HUES64 (cell line): ENCODE measurements around the gene PRPS1.

Source experiments
- H3K27ac ChIP-seq: 2 replicates; pipeline ENCODE4 v1.7.0; 2013; ENCODE audit warnings: low read depth, low read length, inconsistent platforms
- H3K27me3 ChIP-seq: 2 replicates; pipeline ENCODE4 v1.6.1; 2013; ENCODE audit warnings: mild to moderate bottlenecking, low read length; ENCODE audit not compliant: insufficient read depth
- H3K36me3 ChIP-seq: 2 replicates; pipeline ENCODE4 v1.6.1; 2013; ENCODE audit warnings: mild to moderate bottlenecking, low read length; ENCODE audit not compliant: insufficient read depth
- H3K4me1 ChIP-seq: 2 replicates; pipeline ENCODE4 v1.6.1; 2013; ENCODE audit warnings: mild to moderate bottlenecking, low read length, moderate library complexity; ENCODE audit not compliant: insufficient read depth
- H3K4me3 ChIP-seq: 2 replicates; pipeline ENCODE4 v1.5.1; 2013; ENCODE audit warnings: mild to moderate bottlenecking, low read length, moderate library complexity
- H3K9ac ChIP-seq: 2 replicates; pipeline ENCODE4 v1.6.1; 2013; ENCODE audit warnings: mild to moderate bottlenecking, low read depth, low read length
- H3K9me3 ChIP-seq: 2 replicates; pipeline ENCODE4 v1.6.1; 2013; ENCODE audit warnings: low read depth, low read length; ENCODE audit not compliant: insufficient read depth
- WGBS: fragments of 150-250, 120-280 bp; methylation state at CpG from one replicate; pipeline ENCODE4 v1.1.7; 2013; ENCODE audit warnings: missing lambda C conversion rate; 5-methylcytosine and 5-hydroxymethylcytosine counted together

The PRPS1 gene

DNA sequence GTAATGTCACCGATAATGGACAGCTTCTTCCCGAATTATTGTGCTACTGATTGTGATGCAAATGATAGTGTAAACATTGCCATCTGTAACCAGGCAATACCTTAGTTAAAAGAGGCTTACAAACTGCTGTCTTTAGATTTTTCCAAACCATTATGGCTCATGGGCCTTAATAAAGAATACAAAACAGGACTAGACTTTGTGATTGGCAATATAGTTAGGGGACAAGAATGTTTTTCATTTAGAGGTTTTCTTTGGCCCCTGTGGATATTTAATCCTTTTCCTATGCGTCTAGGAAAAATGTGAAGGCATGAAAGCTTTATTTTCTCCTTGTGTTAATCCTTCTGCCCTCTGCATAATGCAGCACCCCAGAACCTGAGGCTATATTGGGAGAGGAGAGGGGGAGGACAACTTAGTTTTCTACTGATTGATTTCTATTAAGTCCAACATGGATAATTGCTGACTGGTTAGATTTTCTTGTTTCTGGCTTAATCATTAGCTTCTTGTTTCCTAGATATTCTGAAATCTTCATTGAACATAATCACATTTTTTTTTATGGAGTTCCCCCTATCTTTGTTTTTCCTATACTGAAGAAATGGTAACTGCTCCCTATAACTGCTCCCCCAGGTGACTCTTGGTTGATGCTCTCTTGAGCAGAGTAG lies 1.9 kb downstream of the PRPS1 start:
- Histone ChIP-seq H3K27ac (no peak overlapping the region), H3K4me3 (peak overlapping the region; percentile 97), H3K9ac (peak overlapping the region; percentile 93; the same call in 1 of the 2 replicates), H3K27me3 (no peaks in the 10 kb centered on the region), H3K9me3 (no peaks in the 10 kb centered on the region), H3K4me1 (no peaks in the 10 kb centered on the region), H3K36me3 (no peaks in the 10 kb centered on the region; the same call in 1 of the 2 replicates)
- WGBS = 15% methylated on average over 3 of the region's 3 CpGs

DNA sequence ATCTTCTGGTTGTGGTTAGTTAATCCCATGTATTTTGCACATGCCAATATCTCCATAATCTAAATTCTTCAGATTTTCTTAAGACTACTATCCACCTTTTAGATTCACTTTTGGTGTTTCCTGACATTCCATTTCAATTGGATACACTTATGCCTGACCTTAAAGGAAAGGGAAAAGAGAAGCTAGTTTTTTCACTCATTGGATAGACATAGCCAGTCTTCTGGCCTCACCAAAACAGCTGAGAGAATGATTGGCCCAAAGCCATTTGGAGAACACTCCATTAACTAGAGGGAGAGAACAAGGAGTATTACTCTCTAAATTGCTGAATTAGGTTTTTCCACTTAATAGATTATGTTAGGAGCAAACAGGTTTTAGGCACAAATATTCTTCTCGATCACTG lies 4.0 kb downstream of the PRPS1 start:
- no peak overlapping the region for H3K4me3 ChIP-seq
- 100% methylated on average over 1 of the region's 1 CpG for WGBS

DNA sequence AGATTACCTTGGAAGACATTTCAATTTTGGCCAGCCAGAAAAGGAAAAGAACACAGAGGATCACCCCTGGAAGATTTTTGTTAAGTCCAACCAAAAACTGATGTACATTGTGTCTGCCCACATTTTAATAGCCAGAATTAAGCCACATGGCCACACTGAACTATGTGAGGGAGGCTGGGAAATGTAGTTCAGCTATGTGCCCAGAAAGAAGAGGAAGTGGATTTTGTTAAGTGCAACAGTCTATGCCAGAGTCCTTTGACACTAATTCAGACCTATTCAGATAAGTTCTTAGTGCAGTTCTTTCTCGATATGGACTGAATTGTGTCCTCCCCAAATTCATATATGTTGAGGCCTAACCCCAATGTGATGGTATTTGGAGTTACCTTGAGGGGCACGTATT lies 18.4 kb downstream of the PRPS1 start:
- H3K4me1 ChIP-seq = no peaks in the 10 kb centered on the region
- H3K9ac ChIP-seq = no peak overlapping the region
- no peak overlapping the region for H3K4me3 ChIP-seq
- H3K27me3 ChIP-seq = no peaks in the 10 kb centered on the region
- H3K27ac ChIP-seq = no peak overlapping the region
- no peaks in the 10 kb centered on the region for H3K9me3 ChIP-seq
- H3K36me3 ChIP-seq = peaks cover 76% of the 10 kb centered on the region
- 100% methylated on average over 2 of the region's 2 CpGs for WGBS

More for the DNA sequence above, 4.0 kb downstream of the PRPS1 start:
- Histone ChIP-seq H3K27me3 (no peaks in the 10 kb centered on the region), H3K27ac (no peak overlapping the region), H3K9me3 (no peaks in the 10 kb centered on the region), H3K9ac (no peak overlapping the region), H3K4me1 (no peaks in the 10 kb centered on the region), H3K36me3 (no peaks in the 10 kb centered on the region; the same call in 1 of the 2 replicates)

DNA sequence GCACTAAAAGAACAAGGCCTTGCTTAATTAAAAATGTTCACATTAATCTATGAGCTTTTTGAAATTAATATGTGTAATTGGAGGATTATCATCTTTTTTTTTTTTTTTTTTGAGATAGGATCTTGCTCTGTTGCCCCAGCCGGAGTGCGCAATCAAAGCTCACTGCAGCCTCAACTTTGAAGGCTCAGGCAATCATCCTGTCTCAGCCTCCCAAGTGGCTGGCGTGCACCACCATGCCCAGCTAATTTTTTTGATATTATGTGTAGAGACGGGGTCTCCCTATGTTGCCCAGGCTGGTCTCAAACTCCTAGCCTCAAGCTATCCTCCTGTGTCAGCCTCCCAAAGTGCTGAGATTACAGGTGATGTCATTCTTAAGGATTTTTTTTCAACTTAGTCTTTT lies 20.0 kb downstream of the PRPS1 start:
- Histone ChIP-seq H3K9ac (no peak overlapping the region), H3K27me3 (no peaks in the 10 kb centered on the region), H3K4me1 (no peaks in the 10 kb centered on the region), H3K9me3 (no peaks in the 10 kb centered on the region), H3K27ac (no peak overlapping the region), H3K36me3 (peaks cover 62% of the 10 kb centered on the region), H3K4me3 (no peak overlapping the region)
- 94% methylated on average over 2 of the region's 4 CpGs for WGBS

DNA sequence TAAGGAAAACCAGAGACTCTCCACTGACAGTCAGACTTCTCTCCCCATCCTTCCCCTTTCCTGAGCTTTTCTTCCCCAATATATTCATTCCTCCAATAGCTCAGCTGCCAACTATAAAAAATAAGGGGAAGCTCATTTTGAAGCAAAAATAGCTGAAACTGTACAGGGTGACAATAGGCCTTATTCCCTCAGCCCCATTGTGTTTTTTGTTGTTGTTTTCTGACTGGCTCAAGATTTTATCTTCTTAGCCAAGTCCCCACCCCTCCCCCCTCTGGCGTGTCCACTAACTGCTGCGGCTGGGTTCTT lies 26.2 kb downstream of the PRPS1 start:
- Histone ChIP-seq H3K9me3 (no peaks in the 10 kb centered on the region), H3K27ac (no peak overlapping the region; the same call in 1 of the 2 replicates), H3K27me3 (no peaks in the 10 kb centered on the region), H3K9ac (no peak overlapping the region), H3K4me1 (no peaks in the 10 kb centered on the region), H3K36me3 (peaks cover 16% of the 10 kb centered on the region), H3K4me3 (peak overlapping the region; percentile 28; the same call in 1 of the 2 replicates)
- WGBS = 53% methylated on average over 2 of the region's 2 CpGs

DNA sequence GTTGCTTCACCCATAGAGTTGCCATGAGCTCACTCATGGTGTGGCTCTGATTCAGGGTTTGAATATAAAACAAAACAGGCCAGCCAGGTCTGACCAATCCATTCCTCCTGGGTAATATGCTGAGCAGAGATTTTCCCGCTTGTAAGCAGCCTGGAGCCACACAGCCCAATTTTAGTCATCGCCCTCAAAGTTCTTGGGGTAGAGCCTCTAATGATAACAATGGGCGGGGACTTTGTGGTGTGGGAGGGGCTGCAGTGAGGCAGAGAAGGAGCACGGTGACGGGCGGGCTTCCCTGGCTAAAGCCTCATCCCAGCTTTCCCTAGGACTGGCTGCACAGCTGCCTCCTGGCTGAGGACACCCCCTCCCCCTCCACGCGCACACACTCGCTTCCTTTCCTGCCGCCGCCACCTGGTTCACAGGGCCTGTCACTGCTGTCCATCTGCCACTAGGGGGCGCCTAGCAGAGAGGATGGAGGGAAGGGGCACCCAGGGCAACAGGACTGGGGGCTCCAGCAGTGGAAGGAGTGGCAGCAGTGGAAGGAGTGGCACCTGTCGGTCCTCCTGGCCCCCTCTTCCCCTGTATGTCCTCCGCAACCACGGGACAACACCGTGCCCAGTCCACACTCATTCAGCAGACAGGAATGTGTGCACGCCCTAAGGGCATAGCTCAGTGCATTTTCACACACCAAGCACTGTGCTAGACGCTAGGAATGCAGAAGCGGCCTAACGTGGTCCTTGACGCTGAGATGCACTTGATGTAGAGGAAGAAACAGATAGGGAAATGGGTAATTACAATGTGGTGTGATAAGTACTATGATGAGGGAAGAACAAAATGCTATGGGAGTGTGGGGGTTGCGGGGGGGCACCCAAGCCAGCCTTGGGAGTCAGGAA lies 26.8 kb downstream of the PRPS1 start:
- H3K4me1 ChIP-seq = no peaks in the 10 kb centered on the region
- WGBS = 42% methylated on average over 22 of the region's 22 CpGs
- H3K4me3 ChIP-seq = peak overlapping the region; percentile 28; the same call in 1 of the 2 replicates
- peaks cover 10% of the 10 kb centered on the region for H3K36me3 ChIP-seq
- H3K27me3 ChIP-seq = no peaks in the 10 kb centered on the region
- no peaks in the 10 kb centered on the region for H3K9me3 ChIP-seq
- H3K27ac ChIP-seq = no peak overlapping the region; the same call in 1 of the 2 replicates
- H3K9ac ChIP-seq = no peak overlapping the region

DNA sequence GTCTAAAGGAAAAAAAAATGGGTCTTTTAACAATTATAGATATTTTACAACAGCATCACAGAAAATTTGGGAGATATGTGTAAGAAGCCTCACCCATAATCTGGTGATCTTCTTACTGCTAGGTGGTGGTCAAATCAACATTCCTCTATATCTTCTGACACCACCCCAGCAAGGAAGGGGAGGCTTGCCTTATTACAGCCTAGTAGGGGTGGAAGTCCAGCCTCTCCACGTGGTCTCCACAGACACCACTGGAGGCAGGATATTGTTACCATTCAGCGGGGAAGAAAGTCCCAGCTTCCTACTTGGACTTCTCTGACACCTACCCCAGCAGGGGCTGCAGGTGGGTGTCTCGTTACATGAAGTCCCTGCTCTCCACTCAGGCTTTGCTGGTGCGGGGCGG lies 28.7 kb downstream of the PRPS1 start:
- H3K4me1 ChIP-seq = no peaks in the 10 kb centered on the region
- WGBS = 77% methylated on average over 5 of the region's 5 CpGs

DNA sequence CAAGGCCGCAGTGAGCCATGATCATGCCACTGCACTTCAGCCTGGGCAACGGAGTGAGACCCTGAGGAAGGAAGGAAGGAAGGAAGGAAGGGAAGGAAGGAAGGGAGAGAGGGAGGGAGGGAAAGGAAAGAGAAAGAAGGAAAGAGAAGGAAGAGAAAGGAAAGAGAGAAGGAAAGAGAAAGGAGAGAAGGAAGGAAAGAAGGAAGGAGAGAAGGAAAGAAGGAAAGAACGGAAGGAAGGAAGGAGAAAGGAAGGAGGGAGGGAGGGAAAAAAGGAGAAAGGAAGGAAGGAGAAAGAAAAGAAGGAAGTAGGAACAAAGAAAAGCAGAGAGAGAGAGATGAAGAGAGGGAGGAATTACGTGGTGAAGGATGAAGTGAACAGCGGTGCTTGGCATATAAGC lies 30.4 kb downstream of the PRPS1 start:
- 76% methylated on average over 4 of the region's 5 CpGs for WGBS
- Histone ChIP-seq H3K9me3 (no peaks in the 10 kb centered on the region), H3K27me3 (no peaks in the 10 kb centered on the region), H3K4me3 (no peak overlapping the region), H3K27ac (no peak overlapping the region), H3K9ac (no peak overlapping the region), H3K4me1 (peaks cover 3% of the 10 kb centered on the region; the same call in 1 of the 2 replicates), H3K36me3 (no peaks in the 10 kb centered on the region)

More for the DNA sequence above, 28.7 kb downstream of the PRPS1 start:
- Histone ChIP-seq H3K27ac (no peak overlapping the region), H3K27me3 (no peaks in the 10 kb centered on the region), H3K4me3 (no peak overlapping the region), H3K9me3 (no peaks in the 10 kb centered on the region), H3K9ac (no peak overlapping the region), H3K36me3 (peaks cover 2% of the 10 kb centered on the region; the same call in 1 of the 2 replicates)

DNA sequence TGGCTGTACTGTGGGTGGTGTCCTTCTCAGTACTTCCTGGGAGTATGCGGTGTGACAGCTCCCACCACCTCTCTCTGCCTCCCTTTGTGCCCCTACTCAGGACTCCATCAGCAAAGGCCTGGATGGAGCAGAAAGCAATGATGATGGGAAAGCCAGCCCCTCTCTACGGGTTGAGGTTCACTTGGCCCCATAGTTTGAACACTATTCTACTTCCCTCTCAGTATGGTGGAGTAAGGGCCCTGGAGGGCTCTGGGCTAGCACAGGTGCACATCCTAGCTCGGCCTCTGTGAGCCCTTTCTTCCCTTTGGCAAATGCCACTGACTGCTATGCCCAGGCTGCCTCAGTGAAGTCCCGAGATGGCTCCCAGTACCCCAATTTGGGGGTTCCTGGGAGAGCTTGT lies 31.0 kb downstream of the PRPS1 start:
- Histone ChIP-seq H3K4me3 (no peak overlapping the region), H3K27me3 (no peaks in the 10 kb centered on the region), H3K9ac (no peak overlapping the region), H3K9me3 (no peaks in the 10 kb centered on the region), H3K27ac (no peak overlapping the region), H3K36me3 (no peaks in the 10 kb centered on the region), H3K4me1 (peaks cover 3% of the 10 kb centered on the region; the same call in 1 of the 2 replicates)
- WGBS = 66% methylated on average over 4 of the region's 4 CpGs

DNA sequence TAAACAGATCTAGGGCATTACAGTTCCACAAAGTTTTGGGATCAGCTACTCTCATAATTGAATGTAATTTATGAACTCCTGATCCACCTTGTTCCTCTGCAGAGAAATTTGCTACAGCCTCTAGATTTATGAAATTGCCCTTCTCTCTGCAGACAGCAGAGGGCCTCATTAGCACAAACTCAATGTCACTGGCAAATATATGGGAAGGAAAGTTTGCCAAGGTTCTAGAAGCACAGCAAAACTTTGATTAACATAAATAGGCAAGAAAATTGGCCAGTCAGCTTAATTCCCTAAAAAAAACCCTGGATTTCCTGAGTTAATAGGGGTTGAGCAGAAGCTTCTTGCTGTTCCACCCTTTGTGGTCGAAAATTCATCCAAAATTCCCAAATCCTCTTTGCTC lies 31.5 kb downstream of the PRPS1 start:
- Histone ChIP-seq H3K9me3 (no peaks in the 10 kb centered on the region), H3K9ac (no peak overlapping the region), H3K27ac (no peak overlapping the region), H3K4me3 (no peak overlapping the region), H3K27me3 (no peaks in the 10 kb centered on the region), H3K4me1 (peaks cover 3% of the 10 kb centered on the region; the same call in 1 of the 2 replicates), H3K36me3 (no peaks in the 10 kb centered on the region)
- WGBS = no CpG with 5 or more reads among the region's 1 CpG

DNA sequence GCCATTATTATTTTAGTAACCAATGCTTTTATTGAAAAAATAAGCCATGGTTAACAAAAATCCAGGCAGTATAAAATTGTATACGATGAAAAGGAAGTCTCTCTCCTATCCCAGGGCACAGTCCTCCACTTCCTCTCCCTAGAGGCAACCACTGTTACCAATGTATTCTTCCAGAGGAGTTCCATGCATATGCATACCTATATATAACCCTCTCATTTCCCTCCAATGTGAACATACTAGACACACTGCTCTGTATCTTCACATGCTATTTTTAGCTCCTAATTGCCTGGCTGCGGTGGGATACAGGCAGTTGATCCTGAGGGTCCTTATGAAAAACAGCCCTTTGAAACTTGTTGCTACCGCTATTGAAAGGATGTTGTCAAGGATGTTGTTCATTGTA lies 33.8 kb downstream of the PRPS1 start:
- no peak overlapping the region for H3K27ac ChIP-seq
- WGBS = 69% methylated on average over 2 of the region's 3 CpGs
- H3K4me3 ChIP-seq = no peak overlapping the region
- peaks cover 3% of the 10 kb centered on the region; the same call in 1 of the 2 replicates for H3K4me1 ChIP-seq
- H3K36me3 ChIP-seq = no peaks in the 10 kb centered on the region
- H3K9me3 ChIP-seq = no peaks in the 10 kb centered on the region
- H3K9ac ChIP-seq = no peak overlapping the region
- no peaks in the 10 kb centered on the region for H3K27me3 ChIP-seq
